Activated T-helper 2 cell treated with anti-CD3 and anti-CD28 coated beads, Interferon-gamma antibody, Interleukin-2, Interleukin-4, amounts not matched to agents 10 μg/mL and 5 μg/mL and 100 μg/mL, durations not matched to agents 14 hours and 24 hours and 36 hours (primary cell): ENCODE data around the gene SCN4B. TPM values are rescaled to one million over a fixed set of nuclear protein-coding genes. Genes with fewer than 3 reads are reported as not detected.
A peak's percentile ranks its signal among the peaks of the same experiment; 100 is the strongest.
"Not testable (repeated sequence)": the region's sequence is repeated elsewhere in the genome, so short reads cannot be mapped to it uniquely, and the experiment has no call there.

Experiments used
- DNase-seq: peaks from one replicate; pipeline ENCODE4 v3.0.0; 2021; ENCODE audit warnings: low spot score
- H3K27ac Mint-ChIP-seq: one replicate; pipeline ENCODE4 v1.8.0; 2021; ENCODE audit warnings: mixed read lengths
- H3K27me3 Mint-ChIP-seq: one replicate; pipeline ENCODE4 v1.8.0; 2021; ENCODE audit warnings: low read depth, mixed read lengths
- H3K36me3 Mint-ChIP-seq: one replicate; pipeline ENCODE4 v1.8.0; 2021; ENCODE audit warnings: low read depth, mixed read lengths
- H3K4me1 Mint-ChIP-seq: one replicate; pipeline ENCODE4 v1.8.0; 2021; ENCODE audit warnings: low read depth, mixed read lengths
- H3K4me3 Mint-ChIP-seq: one replicate; pipeline ENCODE4 v1.8.0; 2021; ENCODE audit warnings: low read depth, mild to moderate bottlenecking, moderate library complexity, mixed read lengths
- H3K9me3 Mint-ChIP-seq: one replicate; pipeline ENCODE4 v1.8.0; 2021; ENCODE audit warnings: mixed read lengths
- intact Hi-C: fragments of 100-400 bp; cut with micrococcal nuclease; formaldehyde crosslinking; loops from one replicate; pipeline ENCODE4 v1.15.1; 2023
- total RNA-seq: library from RNA; stranded (reverse); gene quantifications from 2 replicates; pipeline ENCODE4 v1.2.3, GENCODE V29; 2022

Gene SCN4B
- 0.30 and 0.32 TPM in 2 replicates for total RNA-seq

- Mint-ChIP-seq H3K27me3 (peaks cover 81% of the 10 kb centered on the region), H3K36me3 (no peaks in the 10 kb centered on the region), H3K4me1 (peaks cover 6% of the 10 kb centered on the region), H3K9me3 (no peaks in the 10 kb centered on the region), H3K4me3 (peak within 1 kb of the TSS; percentile 65), H3K27ac (no peak within 1 kb of the TSS)
- DNase-seq: no peak
- intact Hi-C loops: no loop called here
These were observed at the start of gene SCN4B for GRCh38 chr11:118152552-118153471. SCN4B (minus strand) TSS chr11:118152823; CDS start chr11:118152673, 150 bp downstream.

GRCh38 chr11:118201966-118202365 lies 49.3 kb upstream of the SCN4B start:
- intact Hi-C loops: loop anchor here (1.0 to 5.0 kb wide), 8 partner anchors 15 to 155 kb away; partner anchors contain the start of gene UBE4A
- H3K27me3 Mint-ChIP-seq: no peaks in the 10 kb centered on the region
- H3K4me3 Mint-ChIP-seq: no peak overlapping the region
- H3K9me3 Mint-ChIP-seq: no peaks in the 10 kb centered on the region
- peaks cover 44% of the 10 kb centered on the region for H3K36me3 Mint-ChIP-seq
- peaks cover 30% of the 10 kb centered on the region for H3K4me1 Mint-ChIP-seq
- no peak for DNase-seq
- H3K27ac Mint-ChIP-seq: no peak overlapping the region

- Mint-ChIP-seq H3K27ac (no peak overlapping the region), H3K4me3 (no peak overlapping the region), H3K4me1 (peaks cover 22% of the 10 kb centered on the region), H3K27me3 (no peaks in the 10 kb centered on the region), H3K9me3 (no peaks in the 10 kb centered on the region), H3K36me3 (peaks cover 44% of the 10 kb centered on the region)
- intact Hi-C loops: loop anchor here (1.0 to 5.0 kb wide), 8 partner anchors 16 to 156 kb away; partner anchors contain the start of gene UBE4A
- DNase-seq: peak; percentile 44
These were observed 48.5 kb upstream of the SCN4B start for GRCh38 chr11:118200901-118201680.

GRCh38 chr11:118200497-118200896 lies 47.9 kb upstream of the SCN4B start:
- Mint-ChIP-seq H3K9me3 (no peaks in the 10 kb centered on the region), H3K36me3 (peaks cover 42% of the 10 kb centered on the region), H3K27me3 (no peaks in the 10 kb centered on the region), H3K4me3 (no peak overlapping the region), H3K27ac (no peak overlapping the region), H3K4me1 (peaks cover 16% of the 10 kb centered on the region)
- intact Hi-C loops: loop anchor here (2.0 to 5.0 kb wide), 3 partner anchors 138 to 157 kb away; partner anchors contain the start of gene UBE4A
- no peak for DNase-seq

GRCh38 chr11:118199135-118199534 lies 46.5 kb upstream of the SCN4B start:
- DNase-seq: no peak
- H3K9me3 Mint-ChIP-seq: no peaks in the 10 kb centered on the region
- intact Hi-C loops: no loop called here
- no peak overlapping the region for H3K4me3 Mint-ChIP-seq
- peaks cover 11% of the 10 kb centered on the region for H3K4me1 Mint-ChIP-seq
- H3K36me3 Mint-ChIP-seq: peaks cover 51% of the 10 kb centered on the region
- H3K27ac Mint-ChIP-seq: peak overlapping the region; percentile 66
- H3K27me3 Mint-ChIP-seq: no peaks in the 10 kb centered on the region

GRCh38 chr11:118198370-118198769 lies 45.7 kb upstream of the SCN4B start:
- Mint-ChIP-seq H3K27ac (peak overlapping the region; percentile 66), H3K27me3 (no peaks in the 10 kb centered on the region), H3K4me1 (peaks cover 11% of the 10 kb centered on the region), H3K9me3 (no peaks in the 10 kb centered on the region), H3K36me3 (peaks cover 59% of the 10 kb centered on the region), H3K4me3 (peak overlapping the region; percentile 31)
- intact Hi-C loops: loop anchor here (1.0 kb wide), 2 partner anchors 93 to 237 kb away; no protein-coding TSS in a partner anchor
- peak; percentile 69 for DNase-seq

- Mint-ChIP-seq H3K4me1 (peaks cover 11% of the 10 kb centered on the region), H3K27ac (peak overlapping the region; percentile 25), H3K9me3 (peaks cover 7% of the 10 kb centered on the region), H3K4me3 (no peak overlapping the region), H3K27me3 (no peaks in the 10 kb centered on the region), H3K36me3 (peaks cover 83% of the 10 kb centered on the region)
- no peak for DNase-seq
- intact Hi-C loops: no loop called here
These were observed 42.4 kb upstream of the SCN4B start for GRCh38 chr11:118194835-118195627.

GRCh38 chr11:118193910-118194566 lies 41.4 kb upstream of the SCN4B start:
- Mint-ChIP-seq H3K9me3 (peaks cover 7% of the 10 kb centered on the region), H3K36me3 (peaks cover 78% of the 10 kb centered on the region), H3K4me3 (no peak overlapping the region), H3K27me3 (peaks cover 5% of the 10 kb centered on the region), H3K27ac (no peak overlapping the region), H3K4me1 (peaks cover 7% of the 10 kb centered on the region)
- no peak for DNase-seq
- intact Hi-C loops: no loop called here

- H3K9me3 Mint-ChIP-seq, H3K27me3 Mint-ChIP-seq, H3K4me3 Mint-ChIP-seq, H3K4me1 Mint-ChIP-seq, DNase-seq, H3K27ac Mint-ChIP-seq, intact Hi-C loops: not testable (repeated sequence)
- H3K36me3 Mint-ChIP-seq: peaks cover 66% of the 10 kb centered on the region
These were observed 40.2 kb upstream of the SCN4B start for GRCh38 chr11:118192817-118193216.

- H3K27ac Mint-ChIP-seq, H3K9me3 Mint-ChIP-seq, intact Hi-C loops: not testable (repeated sequence)
These were observed 38.4 kb upstream of the SCN4B start for GRCh38 chr11:118190942-118191506.

GRCh38 chr11:118186346-118187107 lies 33.9 kb upstream of the SCN4B start:
- Mint-ChIP-seq H3K4me1 (peaks cover 4% of the 10 kb centered on the region), H3K27ac (no peak overlapping the region), H3K36me3 (peaks cover 7% of the 10 kb centered on the region), H3K4me3 (no peak overlapping the region), H3K9me3 (no peaks in the 10 kb centered on the region), H3K27me3 (peaks cover 14% of the 10 kb centered on the region)
- DNase-seq: no peak
- intact Hi-C loops: no loop called here

More at GRCh38 chr11:118190942-118191506, 38.4 kb upstream of the SCN4B start:
- Mint-ChIP-seq H3K27me3 (peaks cover 12% of the 10 kb centered on the region), H3K36me3 (peaks cover 49% of the 10 kb centered on the region)
- not testable (repeated sequence) for DNase-seq, H3K4me3 Mint-ChIP-seq, H3K4me1 Mint-ChIP-seq
